ENCODE measurements around the gene NUDT5. TPM values are rescaled to one million over a fixed set of nuclear protein-coding genes. Genes with fewer than 3 reads are reported as not detected.
"Not testable (repeated sequence)": the region's sequence is repeated elsewhere in the genome, so short reads cannot be mapped to it uniquely, and the experiment has no call there.

NUDT5 gene
- total RNA-seq, 1 experiment from 2014 or later: 117 TPM

DNA sequence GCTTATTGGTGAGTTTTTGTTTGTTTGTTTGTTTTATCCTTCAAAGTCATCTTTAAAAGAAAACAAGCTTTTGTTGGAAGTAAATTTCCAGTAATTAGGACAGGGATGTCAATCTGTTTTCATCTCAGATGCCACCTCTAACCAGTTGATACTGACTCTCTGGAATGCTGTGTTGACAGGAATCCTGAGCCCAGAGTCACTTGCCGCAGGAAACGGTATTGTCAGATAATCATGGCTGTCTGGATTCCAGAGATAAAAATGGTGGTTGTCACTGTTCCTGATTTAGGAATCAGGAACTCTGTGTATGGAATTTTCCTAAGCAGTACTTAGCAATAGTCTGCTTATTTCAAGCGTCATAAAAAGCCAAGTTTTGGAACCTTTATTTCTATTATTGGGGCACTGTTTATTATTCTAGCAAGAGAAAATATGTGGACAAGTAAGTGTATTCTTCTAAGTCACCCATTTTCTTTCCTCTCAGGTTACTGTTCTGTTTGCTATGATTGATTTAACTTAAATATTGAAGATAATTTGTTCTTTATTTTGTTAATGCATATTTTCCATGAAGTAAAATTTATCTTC lies 39.5 kb upstream of the NUDT5 start:
- Histone ChIP-seq H3K9ac (ENCODE audit: extremely low read depth, insufficient read length, low read length) (no peak overlapping the region), H2BK15ac (ENCODE audit: low read depth, low read length) (no peak overlapping the region), H3K56ac (ENCODE audit: insufficient read length, low read depth, low read length) (no peak overlapping the region), H3K27ac (ENCODE audit: insufficient read length, low read depth, low read length) (no peak overlapping the region), H2BK12ac (ENCODE audit: insufficient read length, low read depth, low read length) (no peak overlapping the region), H3K4me1 (ENCODE audit: insufficient read depth, low read length) (no peaks in the 10 kb centered on the region), H2BK5ac (ENCODE audit: insufficient read length, low read length) (no peak overlapping the region), H3T11ph (ENCODE audit: low read length) (no peak overlapping the region), H4K8ac (replicated peaks; ENCODE audit: insufficient read length, low read depth, low read length) (no peak overlapping the region), H3K4ac (ENCODE audit: low read depth, low read length) (no peak overlapping the region), H3K79me1 (ENCODE audit: insufficient read depth, low read depth, low read length, poor library complexity, severe bottlenecking) (no peaks in the 10 kb centered on the region), H3K79me2 (ENCODE audit: insufficient read depth, low read length) (no peaks in the 10 kb centered on the region), H3K18ac (ENCODE audit: insufficient read length, low read depth, low read length) (no peak overlapping the region), H3K4me2 (ENCODE audit: insufficient read depth, insufficient read length, low read length) (no peak overlapping the region), H3K27me3 (ENCODE audit: insufficient read depth, low read length) (no peaks in the 10 kb centered on the region), H3K14ac (ENCODE audit: insufficient read depth, low read length) (no peak overlapping the region), H2BK20ac (ENCODE audit: low read depth, low read length, poor library complexity, severe bottlenecking) (no peak overlapping the region), H2BK120ac (ENCODE audit: low read depth, low read length, poor library complexity, severe bottlenecking) (no peak overlapping the region), H2AFZ (ENCODE audit: low read length) (no peak overlapping the region), H2AK5ac (ENCODE audit: insufficient read length, low read length) (no peak overlapping the region), H4K91ac (ENCODE audit: insufficient read length, low read depth, low read length) (no peak overlapping the region), H3K9me3 (ENCODE audit: control insufficient read depth, low read depth, low read length) (no peaks in the 10 kb centered on the region), H3K23ac (ENCODE audit: insufficient read length, low read depth, low read length) (no peak overlapping the region), H3K23me2 (ENCODE audit: insufficient read length, low read depth, low read length, poor library complexity, severe bottlenecking) (no peaks in the 10 kb centered on the region), H4K5ac (ENCODE audit: insufficient read length, low read depth, low read length) (no peak overlapping the region), H4K20me1 (ENCODE audit: control insufficient read depth, insufficient read depth, insufficient read length) (no peaks in the 10 kb centered on the region)
- no CpG with 5 or more reads among the region's 3 CpGs for WGBS (ENCODE audit: extremely low coverage, insufficient read length, low lambda C conversion rate)
- H3K36me3 Mint-ChIP-seq (ENCODE audit: insufficient read depth in 1 of 3, low read depth in 3 of 3): peaks cover 37 to 79% (median 65%) of the 10 kb centered on the region in 3 experiments
- no peaks in the 10 kb centered on the region for H3K4me1 Mint-ChIP-seq
- TF ChIP-seq, protein P1, sequence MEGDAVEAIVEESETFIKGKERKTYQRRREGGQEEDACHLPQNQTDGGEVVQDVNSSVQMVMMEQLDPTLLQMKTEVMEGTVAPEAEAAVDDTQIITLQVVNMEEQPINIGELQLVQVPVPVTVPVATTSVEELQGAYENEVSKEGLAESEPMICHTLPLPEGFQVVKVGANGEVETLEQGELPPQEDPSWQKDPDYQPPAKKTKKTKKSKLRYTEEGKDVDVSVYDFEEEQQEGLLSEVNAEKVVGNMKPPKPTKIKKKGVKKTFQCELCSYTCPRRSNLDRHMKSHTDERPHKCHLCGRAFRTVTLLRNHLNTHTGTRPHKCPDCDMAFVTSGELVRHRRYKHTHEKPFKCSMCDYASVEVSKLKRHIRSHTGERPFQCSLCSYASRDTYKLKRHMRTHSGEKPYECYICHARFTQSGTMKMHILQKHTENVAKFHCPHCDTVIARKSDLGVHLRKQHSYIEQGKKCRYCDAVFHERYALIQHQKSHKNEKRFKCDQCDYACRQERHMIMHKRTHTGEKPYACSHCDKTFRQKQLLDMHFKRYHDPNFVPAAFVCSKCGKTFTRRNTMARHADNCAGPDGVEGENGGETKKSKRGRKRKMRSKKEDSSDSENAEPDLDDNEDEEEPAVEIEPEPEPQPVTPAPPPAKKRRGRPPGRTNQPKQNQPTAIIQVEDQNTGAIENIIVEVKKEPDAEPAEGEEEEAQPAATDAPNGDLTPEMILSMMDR (conservative IDR thresholded peaks at IDR 0.05): no peak
- no peak overlapping the region for H3K27ac Mint-ChIP-seq
- no peak overlapping the region for H3K4me3 Mint-ChIP-seq
- H3K9me3 Mint-ChIP-seq: no peaks in the 10 kb centered on the region
- no peak for DNase-seq
- no peaks in the 10 kb centered on the region for H3K27me3 Mint-ChIP-seq (ENCODE audit: low read depth)

DNA sequence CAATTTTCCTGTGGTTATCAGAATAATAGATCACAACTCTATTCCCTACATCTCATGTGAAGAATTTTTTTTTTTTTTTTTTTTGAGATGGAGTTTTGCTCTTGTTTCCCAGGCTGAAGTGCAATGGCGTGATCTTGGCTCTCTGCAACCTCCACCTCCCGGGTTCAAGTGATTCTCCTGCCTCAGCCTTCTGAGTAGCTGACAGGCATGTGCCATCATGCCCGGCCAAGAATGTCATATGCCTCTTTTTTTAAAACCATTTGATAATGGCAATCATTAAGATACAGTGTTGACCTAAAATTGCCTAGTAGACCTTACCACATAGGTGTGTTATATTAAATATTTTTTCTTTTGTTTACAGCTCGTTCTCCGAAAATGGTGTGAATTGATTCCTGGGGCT lies 39.0 kb upstream of the NUDT5 start:
- not testable (repeated sequence) for H3K4me1 ChIP-seq (ENCODE audit: insufficient read depth, low read length); H3K79me2 ChIP-seq (ENCODE audit: insufficient read depth, low read length)
- no CpG with 5 or more reads among the region's 5 CpGs for WGBS (ENCODE audit: extremely low coverage, insufficient read length, low lambda C conversion rate)

More for the DNA sequence above, 39.0 kb upstream of the NUDT5 start:
- not testable (repeated sequence) for H2AK5ac ChIP-seq (ENCODE audit: insufficient read length, low read length); H3K56ac ChIP-seq (ENCODE audit: insufficient read length, low read depth, low read length); H4K91ac ChIP-seq (ENCODE audit: insufficient read length, low read depth, low read length); H3K23me2 ChIP-seq (ENCODE audit: insufficient read length, low read depth, low read length, poor library complexity, severe bottlenecking); H2BK20ac ChIP-seq (ENCODE audit: low read depth, low read length, poor library complexity, severe bottlenecking); H3T11ph ChIP-seq (ENCODE audit: low read length); H3K4me3 Mint-ChIP-seq; H3K23ac ChIP-seq (ENCODE audit: insufficient read length, low read depth, low read length); H2BK12ac ChIP-seq (ENCODE audit: insufficient read length, low read depth, low read length); H3K14ac ChIP-seq (ENCODE audit: insufficient read depth, low read length); H2AFZ ChIP-seq (ENCODE audit: low read length); H3K4me2 ChIP-seq (ENCODE audit: insufficient read depth, insufficient read length, low read length); H3K27ac Mint-ChIP-seq; H3K9ac ChIP-seq (ENCODE audit: extremely low read depth, insufficient read length, low read length); H3K4me1 Mint-ChIP-seq; H4K8ac ChIP-seq (replicated peaks; ENCODE audit: insufficient read length, low read depth, low read length); DNase-seq; H3K9me3 Mint-ChIP-seq; H3K18ac ChIP-seq (ENCODE audit: insufficient read length, low read depth, low read length); H4K5ac ChIP-seq (ENCODE audit: insufficient read length, low read depth, low read length); H2BK5ac ChIP-seq (ENCODE audit: insufficient read length, low read length); H3K79me1 ChIP-seq (ENCODE audit: insufficient read depth, low read depth, low read length, poor library complexity, severe bottlenecking); H2BK120ac ChIP-seq (ENCODE audit: low read depth, low read length, poor library complexity, severe bottlenecking); H3K27me3 Mint-ChIP-seq (ENCODE audit: low read depth); H3K4ac ChIP-seq (ENCODE audit: low read depth, low read length); H3K27ac ChIP-seq (ENCODE audit: insufficient read length, low read depth, low read length); H3K9me3 ChIP-seq (ENCODE audit: control insufficient read depth, low read depth, low read length); H3K27me3 ChIP-seq (ENCODE audit: insufficient read depth, low read length); H2BK15ac ChIP-seq (ENCODE audit: low read depth, low read length); H4K20me1 ChIP-seq (ENCODE audit: control insufficient read depth, insufficient read depth, insufficient read length)
- H3K36me3 Mint-ChIP-seq (ENCODE audit: insufficient read depth in 1 of 3, low read depth in 3 of 3): peaks cover 36 to 82% (median 66%) of the 10 kb centered on the region in 3 experiments

Measured in H9 (cell line).